DND-41 (cell line): ENCODE results near the gene TNFAIP8.
A peak's percentile ranks its signal among the peaks of the same experiment; 100 is the strongest.

Experiments
- ATAC-seq: fragments of 200-7000 bp; cut with Tn5 transposase; 3 replicates; pipeline ENCODE4 v1.9.1; 2021; ENCODE audit warnings: low read depth; ENCODE audit not compliant: insufficient read depth
- DNase-seq: peaks from one replicate; pipeline ENCODE4 v3.0.0-alpha.2; 2020
- H2AFZ ChIP-seq: 2 replicates; pipeline ENCODE4 v1.6.0; 2012; ENCODE audit warnings: low read depth, low read length
- H3K27ac ChIP-seq: 2 replicates; pipeline ENCODE4 v1.5.1; 2012; ENCODE audit warnings: low read length, inconsistent platforms
- H3K27me3 ChIP-seq: fragments of 200-600 bp; sonication (generic); 2 replicates; pipeline ENCODE4 v1.6.0; 2012; ENCODE audit warnings: low read length, mild to moderate bottlenecking, inconsistent platforms; ENCODE audit not compliant: insufficient read depth, poor library complexity
- H3K36me3 ChIP-seq: 2 replicates; pipeline ENCODE4 v1.5.1; 2012; ENCODE audit warnings: low read length, inconsistent platforms; ENCODE audit not compliant: insufficient read depth
- H3K4me1 ChIP-seq: 2 replicates; pipeline ENCODE4 v1.5.1; 2012; ENCODE audit warnings: mild to moderate bottlenecking, low read length; ENCODE audit not compliant: insufficient read depth
- H3K4me2 ChIP-seq: 2 replicates; pipeline ENCODE4 v1.6.0; 2012; ENCODE audit warnings: mild to moderate bottlenecking, moderate library complexity, low read length, inconsistent platforms; ENCODE audit not compliant: insufficient read depth
- H3K4me3 ChIP-seq, 2 experiments: fragments of 200-600 bp in 1 of 2; shearing (Covaris generic) in 1 of 2; 2 replicates each; pipeline ENCODE4 v1.5.1; 2012 to 2016; ENCODE audit warnings: inconsistent platforms in 2 of 2, low read length in 2 of 2, mild to moderate bottlenecking in 2 of 2, low read depth in 1 of 2, moderate library complexity in 1 of 2
- H3K79me2 ChIP-seq: 2 replicates; pipeline ENCODE4 v1.6.0; 2012; ENCODE audit warnings: low read length, inconsistent platforms; ENCODE audit not compliant: insufficient read depth
- H3K9ac ChIP-seq: 2 replicates; pipeline ENCODE4 v1.6.0; 2012; ENCODE audit warnings: low read depth, mild to moderate bottlenecking, inconsistent platforms, low read length, moderate library complexity
- H3K9me3 ChIP-seq: 2 replicates; pipeline ENCODE4 v1.5.1; 2012; ENCODE audit warnings: low read length, moderate library complexity, mild to moderate bottlenecking, inconsistent platforms; ENCODE audit not compliant: insufficient read depth, severe bottlenecking
- H4K20me1 ChIP-seq: 2 replicates; pipeline ENCODE4 v1.6.0; 2012; ENCODE audit warnings: low read length; ENCODE audit not compliant: insufficient read depth
- EZH2 ChIP-seq: IDR thresholded peaks from 3 replicates; pipeline ENCODE4 v1.6.1; 2012; ENCODE audit warnings: borderline replicate concordance, low read depth, mild to moderate bottlenecking, moderate library complexity, low read length, inconsistent platforms; ENCODE audit not compliant: severe bottlenecking
- TF ChIP-seq, protein P1 (sequence below): IDR thresholded peaks from 2 replicates; pipeline ENCODE4 v1.5.1; 2012; ENCODE audit warnings: borderline replicate concordance, low read length, moderate library complexity, mild to moderate bottlenecking; ENCODE audit not compliant: poor library complexity, severe bottlenecking; ENCODE audit errors: extremely low read depth

The TNFAIP8 gene

DNA sequence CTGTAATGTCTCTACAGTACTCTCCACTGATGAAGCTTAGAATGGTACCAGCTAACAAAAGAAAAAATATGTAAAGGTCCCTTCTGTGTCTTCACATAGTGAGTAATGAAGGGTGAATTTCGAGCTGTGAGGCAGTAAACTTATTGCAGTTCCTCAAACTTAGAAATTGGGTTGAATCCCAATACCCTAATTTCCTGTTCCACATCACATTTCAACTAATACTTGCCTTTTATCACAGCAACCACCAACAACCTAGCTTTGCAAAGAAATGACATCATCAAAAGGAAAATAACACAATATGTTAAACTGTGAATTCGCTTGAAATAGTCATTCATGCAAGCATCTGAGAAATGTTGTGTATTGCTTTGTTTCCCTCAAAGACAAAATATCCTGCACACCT, 9.4 kb upstream of the TNFAIP8 start:
- H2AFZ ChIP-seq = no peak overlapping the region
- H3K27ac ChIP-seq = no peak overlapping the region; the same call in 1 of the 2 replicates
- peaks cover 32% of the 10 kb centered on the region for H4K20me1 ChIP-seq
- ATAC-seq = no peak
- H3K27me3 ChIP-seq = no peaks in the 10 kb centered on the region
- H3K9ac ChIP-seq = no peak overlapping the region
- H3K36me3 ChIP-seq = peaks cover 19% of the 10 kb centered on the region
- H3K4me3 ChIP-seq = no peak overlapping the region
- peaks cover 99% of the 10 kb centered on the region for H3K79me2 ChIP-seq
- no peaks in the 10 kb centered on the region for H3K9me3 ChIP-seq
- no peak for DNase-seq
- TF ChIP-seq, protein P1, sequence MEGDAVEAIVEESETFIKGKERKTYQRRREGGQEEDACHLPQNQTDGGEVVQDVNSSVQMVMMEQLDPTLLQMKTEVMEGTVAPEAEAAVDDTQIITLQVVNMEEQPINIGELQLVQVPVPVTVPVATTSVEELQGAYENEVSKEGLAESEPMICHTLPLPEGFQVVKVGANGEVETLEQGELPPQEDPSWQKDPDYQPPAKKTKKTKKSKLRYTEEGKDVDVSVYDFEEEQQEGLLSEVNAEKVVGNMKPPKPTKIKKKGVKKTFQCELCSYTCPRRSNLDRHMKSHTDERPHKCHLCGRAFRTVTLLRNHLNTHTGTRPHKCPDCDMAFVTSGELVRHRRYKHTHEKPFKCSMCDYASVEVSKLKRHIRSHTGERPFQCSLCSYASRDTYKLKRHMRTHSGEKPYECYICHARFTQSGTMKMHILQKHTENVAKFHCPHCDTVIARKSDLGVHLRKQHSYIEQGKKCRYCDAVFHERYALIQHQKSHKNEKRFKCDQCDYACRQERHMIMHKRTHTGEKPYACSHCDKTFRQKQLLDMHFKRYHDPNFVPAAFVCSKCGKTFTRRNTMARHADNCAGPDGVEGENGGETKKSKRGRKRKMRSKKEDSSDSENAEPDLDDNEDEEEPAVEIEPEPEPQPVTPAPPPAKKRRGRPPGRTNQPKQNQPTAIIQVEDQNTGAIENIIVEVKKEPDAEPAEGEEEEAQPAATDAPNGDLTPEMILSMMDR = no peak
- peaks cover 3% of the 10 kb centered on the region for H3K4me1 ChIP-seq
- H3K4me2 ChIP-seq = no peak overlapping the region

DNA sequence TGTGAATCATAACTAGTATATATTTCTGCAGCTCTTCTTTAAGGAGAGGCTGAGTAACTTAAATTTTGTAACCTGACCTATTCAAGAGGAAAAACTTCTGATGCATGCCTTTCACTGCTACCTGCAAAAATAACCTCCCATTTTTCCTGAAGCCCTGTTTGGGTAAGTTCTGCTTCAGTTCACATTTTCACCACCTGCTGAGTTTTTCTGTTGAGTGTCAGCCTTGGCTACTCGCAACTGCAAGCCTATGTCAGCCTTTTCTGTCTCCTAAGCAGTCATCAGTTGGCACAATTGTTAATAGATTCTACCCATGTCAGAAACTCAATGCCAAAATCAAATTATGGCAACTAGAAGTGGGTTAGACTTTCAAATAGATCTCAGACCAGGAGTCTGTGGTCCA, 8.2 kb upstream of the TNFAIP8 start:
- Histone ChIP-seq H3K27ac (peak overlapping the region; percentile 23; the same call in 1 of the 2 replicates), H3K79me2 (peaks cover 99% of the 10 kb centered on the region), H3K9ac (no peak overlapping the region), H4K20me1 (peaks cover 32% of the 10 kb centered on the region), H3K9me3 (no peaks in the 10 kb centered on the region), H2AFZ (no peak overlapping the region), H3K4me2 (no peak overlapping the region), H3K27me3 (no peaks in the 10 kb centered on the region), H3K4me1 (peaks cover 3% of the 10 kb centered on the region; the same call in 1 of the 2 replicates), H3K4me3 (no peak overlapping the region), H3K36me3 (peaks cover 19% of the 10 kb centered on the region)
- ATAC-seq (no peak), DNase-seq (no peak)
- TF ChIP-seq, protein P1 = no peak
- TF ChIP-seq EZH2 = no peak

GRCh38 chr5:119347991-119348390, 7.8 kb upstream of the TNFAIP8 start:
- H2AFZ ChIP-seq = no peak overlapping the region
- no peaks in the 10 kb centered on the region for H3K27me3 ChIP-seq
- peaks cover 32% of the 10 kb centered on the region for H4K20me1 ChIP-seq
- ATAC-seq (no peak), DNase-seq (no peak)
- H3K36me3 ChIP-seq = peaks cover 19% of the 10 kb centered on the region
- H3K4me2 ChIP-seq = no peak overlapping the region
- H3K27ac ChIP-seq = peak overlapping the region; percentile 23; the same call in 1 of the 2 replicates
- no peak overlapping the region for H3K4me3 ChIP-seq
- H3K79me2 ChIP-seq = peaks cover 99% of the 10 kb centered on the region
- H3K9me3 ChIP-seq = no peaks in the 10 kb centered on the region
- TF ChIP-seq EZH2 = no peak
- TF ChIP-seq, protein P1 = no peak
- peaks cover 3% of the 10 kb centered on the region; the same call in 1 of the 2 replicates for H3K4me1 ChIP-seq
- no peak overlapping the region for H3K9ac ChIP-seq

DNA sequence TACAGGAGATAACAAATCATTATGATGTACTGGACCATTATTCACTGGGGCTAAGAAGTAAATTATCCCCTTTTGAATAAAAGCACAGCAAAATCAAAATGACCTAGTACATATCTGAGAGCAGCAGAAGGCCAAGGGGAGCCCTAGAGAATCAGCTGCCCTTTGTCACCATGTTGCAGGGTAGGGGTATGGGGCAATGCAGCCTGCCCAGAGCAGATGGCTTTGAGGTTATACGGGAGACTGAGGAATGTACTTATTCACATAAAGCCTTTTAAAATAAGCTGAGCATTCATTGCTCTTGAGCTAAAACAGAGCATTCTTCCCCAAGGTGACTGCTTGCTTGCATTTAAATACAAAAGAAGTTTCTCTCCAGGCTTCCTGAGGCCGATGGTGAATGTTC, 2.6 kb upstream of the TNFAIP8 start:
- Histone ChIP-seq H3K27me3 (no peaks in the 10 kb centered on the region), H3K9ac (no peak overlapping the region), H2AFZ (no peak overlapping the region), H3K4me1 (no peaks in the 10 kb centered on the region), H3K9me3 (no peaks in the 10 kb centered on the region), H3K4me3 (no peak overlapping the region), H3K4me2 (no peak overlapping the region), H3K79me2 (peaks cover 99% of the 10 kb centered on the region), H4K20me1 (peaks cover 40% of the 10 kb centered on the region; the same call in 1 of the 2 replicates), H3K27ac (no peak overlapping the region), H3K36me3 (peaks cover 19% of the 10 kb centered on the region; the same call in 1 of the 2 replicates)
- ATAC-seq (no peak), DNase-seq (no peak)
- TF ChIP-seq EZH2 = no peak
- TF ChIP-seq, protein P1 = no peak
